Activated T-cell treated with anti-CD3 and anti-CD28 coated beads for 4 hours (primary cell): Measurements from ENCODE around the gene AARSD1.
"Not testable (repeated sequence)": the region's sequence is repeated elsewhere in the genome, so short reads cannot be mapped to it uniquely, and the experiment has no call there.

Experiments
- DNase-seq: peaks from one replicate; pipeline ENCODE4 v3.0.0-alpha.2; 2020

AARSD1 gene

DNA sequence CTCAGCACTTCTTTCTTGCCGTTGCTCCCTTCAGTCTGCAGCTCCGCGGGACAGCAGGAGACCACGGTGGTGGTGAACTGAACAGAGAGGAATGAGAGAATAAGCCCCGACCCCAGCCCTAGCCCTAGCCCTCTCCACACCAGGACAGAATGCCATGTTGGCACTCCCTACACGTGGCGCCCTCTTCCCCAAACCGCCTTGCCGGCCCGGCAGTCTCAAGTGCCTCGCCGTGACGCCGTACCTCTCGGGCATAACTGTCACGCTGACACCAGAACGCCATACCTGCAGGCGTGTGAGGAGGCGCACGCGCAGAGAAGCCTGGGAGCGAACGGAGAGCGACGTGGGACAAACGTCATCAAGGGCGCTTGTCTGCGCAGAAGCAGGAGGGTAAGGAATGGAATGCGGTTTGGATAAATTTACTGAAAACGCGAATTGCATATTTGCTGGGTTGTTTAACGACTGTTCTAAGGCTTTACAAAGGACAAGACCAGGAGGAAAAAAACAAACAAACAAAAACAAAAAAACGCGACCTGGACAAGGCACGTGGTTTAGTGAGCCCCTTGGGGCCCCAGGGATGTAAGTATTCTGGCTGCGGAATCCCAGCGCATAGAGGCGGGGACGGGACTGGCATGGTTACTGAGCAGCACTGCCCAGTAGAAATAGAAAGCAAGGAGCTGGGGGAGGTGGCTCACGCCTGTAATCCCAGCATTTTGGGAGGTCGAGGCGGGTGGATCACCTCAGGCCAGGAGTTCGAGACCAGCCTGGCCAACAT lies at the start of gene AARSD1:
TSS of gene AARSD1 (minus strand) at position 294 of the 772 bp plus-strand sequence. CDS start at position 280, 14 bp downstream.
- DNase-seq: peak; percentile 80

- DNase-seq: no peak
Observed at GRCh38 chr17:43013296-43013695, 49.0 kb upstream of the AARSD1 start.

GRCh38 chr17:43011728-43012472 lies 47.6 kb upstream of the AARSD1 start:
- no peak for DNase-seq

DNA sequence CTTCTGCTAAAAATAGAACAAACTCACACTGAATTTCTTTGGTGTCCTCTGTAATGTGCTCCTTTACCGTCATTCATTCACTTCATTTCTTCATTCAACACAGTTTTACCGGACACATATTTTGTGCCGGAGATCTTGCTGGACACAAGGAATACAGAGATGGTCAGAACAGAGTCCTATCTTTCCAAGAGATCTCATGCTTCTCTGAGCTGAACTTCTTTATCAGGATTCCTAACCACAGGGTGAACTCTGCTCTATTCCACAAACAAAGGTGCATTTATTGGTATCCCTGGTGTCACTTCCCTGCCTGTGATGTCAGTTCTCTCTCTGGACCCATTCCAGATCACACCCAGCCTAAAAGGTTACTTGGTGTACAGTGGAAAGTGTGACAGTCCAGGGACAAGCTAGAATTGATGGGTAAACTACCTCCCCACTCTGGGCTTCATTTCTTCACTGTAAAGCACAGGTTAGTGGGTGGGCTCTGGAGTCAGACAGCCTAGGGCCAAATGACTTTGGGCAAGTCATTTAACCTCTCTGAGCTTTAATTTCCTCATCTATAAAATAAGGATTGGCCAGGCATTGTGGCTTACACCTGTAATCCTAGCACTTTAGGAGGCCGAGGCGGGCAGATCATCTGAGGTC lies 46.5 kb upstream of the AARSD1 start:
- DNase-seq: no peak

GRCh38 chr17:43006639-43007551 lies 42.6 kb upstream of the AARSD1 start, which contains the start of gene IFI35:
IFI35 (plus strand) TSS chr17:43006784; CDS start chr17:43006948, 164 bp downstream.
- peak; percentile 78 for DNase-seq

DNA sequence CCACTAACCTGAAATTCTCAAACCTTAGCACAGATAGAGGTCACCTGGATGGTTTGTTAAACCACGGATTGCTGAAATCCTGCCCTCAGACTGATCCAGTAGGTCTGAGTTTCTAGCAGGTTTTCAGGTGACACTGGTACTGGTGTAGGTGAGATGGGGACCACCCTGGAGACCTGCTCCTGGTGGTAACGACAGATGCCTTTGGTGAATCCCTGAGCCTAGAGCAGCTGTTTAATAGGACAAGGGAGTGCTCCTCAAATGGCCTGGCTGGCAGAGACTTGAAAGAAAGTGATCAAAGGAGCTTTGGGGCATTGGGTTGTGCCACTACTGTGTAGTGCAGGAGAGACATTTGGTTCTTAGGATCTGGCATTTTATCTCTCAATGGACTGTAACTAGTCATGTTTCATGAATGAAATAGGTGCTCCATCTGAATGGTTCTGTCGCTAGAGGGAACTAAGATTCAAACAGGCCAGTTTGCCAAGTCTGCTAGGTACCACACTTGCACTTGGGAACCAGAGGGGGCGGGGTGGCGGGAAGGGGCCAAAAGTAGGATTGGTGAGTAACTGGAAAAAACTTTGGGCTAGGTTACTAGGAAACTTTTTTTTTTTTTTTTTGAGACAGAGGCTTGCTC lies 39.4 kb upstream of the AARSD1 start:
- no peak for DNase-seq

DNA sequence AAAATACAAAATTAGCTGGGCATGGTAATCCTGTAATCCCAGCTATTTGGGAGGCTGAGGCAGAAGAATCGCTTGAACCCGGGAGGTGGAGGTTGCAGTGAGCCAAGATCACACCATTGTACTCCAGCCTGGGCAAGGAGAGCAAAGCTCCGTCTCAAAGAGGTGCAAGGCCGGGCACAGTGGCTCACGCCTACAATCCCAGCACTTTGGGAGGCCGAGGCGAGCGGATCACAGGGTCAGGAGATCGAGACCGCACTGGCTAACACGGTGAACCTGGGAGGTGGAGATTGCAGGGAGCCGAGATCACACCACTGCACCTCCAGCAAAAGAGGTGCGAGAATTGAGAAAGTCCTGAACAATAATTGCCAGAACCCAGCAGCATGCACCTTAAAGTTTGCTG lies 36.6 kb upstream of the AARSD1 start:
- not testable (repeated sequence) for DNase-seq

GRCh38 chr17:42999003-42999525 lies 34.8 kb upstream of the AARSD1 start:
- no peak for DNase-seq

DNA sequence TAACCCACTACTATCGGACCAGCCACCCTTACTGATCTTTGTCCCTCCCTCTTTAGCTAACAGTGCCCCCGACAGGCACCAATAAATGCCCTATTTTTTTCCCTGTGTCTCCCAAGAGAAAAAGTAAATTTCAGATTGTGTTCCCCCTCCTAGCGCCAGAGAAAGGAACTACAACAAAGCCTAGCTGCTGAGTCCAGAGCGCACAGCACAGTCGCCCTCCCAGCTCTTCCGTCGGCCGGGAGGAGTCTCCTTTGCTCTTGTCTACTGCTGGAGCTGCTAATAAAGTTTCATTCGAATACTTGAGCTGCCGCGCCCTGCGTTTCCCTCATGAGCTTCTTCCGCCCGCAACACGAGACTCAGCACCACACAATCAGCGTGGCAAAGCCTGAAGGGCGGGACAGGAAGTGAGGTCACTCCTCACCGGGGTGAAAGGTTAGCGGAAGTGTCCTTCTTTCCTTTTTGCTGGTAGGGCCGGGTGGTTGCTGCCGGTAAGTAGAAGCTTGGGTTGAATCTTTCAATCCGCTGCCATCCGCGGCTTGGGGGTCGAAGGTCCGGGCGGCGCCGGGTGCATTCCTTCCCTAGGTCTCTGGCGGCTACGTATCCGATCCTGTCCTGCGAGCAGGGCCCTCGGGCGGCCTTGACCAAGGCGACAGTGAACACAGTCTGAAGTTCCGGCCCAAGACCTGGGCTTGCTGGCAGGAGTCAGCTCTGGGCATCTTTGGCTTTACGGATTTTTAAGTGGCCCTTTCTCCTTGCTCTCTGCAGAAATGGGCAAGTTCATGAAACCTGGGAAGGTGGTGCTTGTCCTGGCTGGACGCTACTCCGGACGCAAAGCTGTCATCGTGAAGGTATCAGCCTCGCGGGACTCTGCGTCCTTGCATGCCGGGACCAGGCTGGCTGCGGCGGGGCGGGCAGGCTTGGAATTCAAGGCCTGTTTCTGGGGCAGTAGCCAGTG lies 34.0 kb upstream of the AARSD1 start, which contains the start of gene RPL27:
TSS of gene RPL27 (plus strand) at position 436 of the 955 bp plus-strand sequence. CDS start at position 768, 332 bp downstream.
- peak; percentile 98 for DNase-seq

DNA sequence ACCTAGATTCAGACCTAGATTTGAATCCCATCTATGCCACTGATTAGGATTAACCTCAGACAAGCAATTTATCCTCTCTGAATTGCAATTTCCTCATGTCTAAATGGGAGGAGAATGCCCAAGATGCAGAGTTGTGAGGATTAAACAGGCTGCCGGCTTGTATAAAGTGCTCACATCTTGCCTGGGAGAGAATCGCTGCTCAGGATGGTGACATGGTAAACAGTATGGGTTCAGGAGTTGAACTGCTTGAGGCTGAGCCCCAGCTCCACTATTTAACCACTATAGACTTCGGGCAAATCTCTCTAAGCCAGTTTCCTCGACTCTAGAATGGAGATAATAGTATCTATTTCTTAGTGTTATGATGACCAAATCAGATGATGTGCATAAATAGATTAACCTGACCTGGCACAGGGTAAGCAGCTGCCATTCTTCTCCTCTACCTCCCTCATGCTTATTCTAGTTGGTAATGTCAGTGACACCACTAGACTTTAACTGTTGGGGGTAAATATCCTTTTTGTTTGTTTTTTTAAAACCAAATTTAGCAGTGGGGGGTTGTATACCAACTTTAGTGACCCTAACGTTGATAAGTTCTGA lies 33.2 kb upstream of the AARSD1 start:
- no peak for DNase-seq

GRCh38 chr17:42993913-42994312 lies 29.7 kb upstream of the AARSD1 start:
- not testable (repeated sequence) for DNase-seq

DNA sequence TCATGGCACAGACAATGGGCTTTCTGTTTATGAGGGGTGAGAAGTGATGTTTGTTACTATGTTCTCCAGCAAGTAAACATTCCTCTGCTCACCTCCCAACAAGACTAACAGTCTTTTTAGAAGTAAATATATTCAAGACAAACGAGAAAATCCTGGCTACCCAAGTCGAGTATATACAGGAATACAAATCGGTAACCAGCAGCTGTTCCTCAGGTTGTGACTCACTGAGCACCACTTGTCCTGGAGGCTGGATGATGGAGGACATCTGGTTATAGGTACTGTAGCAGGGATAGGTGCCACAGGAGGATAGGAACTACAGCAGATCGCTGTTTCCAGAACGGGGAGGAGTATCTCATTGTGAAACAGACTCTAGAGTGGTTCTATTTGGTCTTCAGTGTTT lies 28.6 kb upstream of the AARSD1 start:
- DNase-seq: no peak

DNA sequence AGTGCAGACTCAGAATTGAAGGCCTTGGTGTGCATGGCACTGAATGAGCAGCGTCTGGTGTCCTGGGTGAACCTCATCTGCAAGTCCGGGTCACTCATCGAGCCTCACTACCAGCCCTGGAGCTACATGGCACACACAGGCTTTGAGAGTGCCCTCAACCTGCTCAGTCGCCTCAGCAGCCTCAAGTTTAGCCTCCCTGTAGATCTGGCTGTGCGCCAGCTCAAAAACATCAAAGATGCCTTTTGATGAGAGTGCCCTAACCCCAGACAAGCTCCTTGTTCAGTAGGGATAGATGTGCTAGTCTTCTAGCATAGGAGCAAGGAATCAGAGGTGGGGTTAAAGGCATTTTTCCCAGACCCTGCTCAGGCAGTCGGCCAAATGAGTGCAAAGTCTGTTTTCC lies 27.2 kb upstream of the AARSD1 start:
- no peak for DNase-seq

DNA sequence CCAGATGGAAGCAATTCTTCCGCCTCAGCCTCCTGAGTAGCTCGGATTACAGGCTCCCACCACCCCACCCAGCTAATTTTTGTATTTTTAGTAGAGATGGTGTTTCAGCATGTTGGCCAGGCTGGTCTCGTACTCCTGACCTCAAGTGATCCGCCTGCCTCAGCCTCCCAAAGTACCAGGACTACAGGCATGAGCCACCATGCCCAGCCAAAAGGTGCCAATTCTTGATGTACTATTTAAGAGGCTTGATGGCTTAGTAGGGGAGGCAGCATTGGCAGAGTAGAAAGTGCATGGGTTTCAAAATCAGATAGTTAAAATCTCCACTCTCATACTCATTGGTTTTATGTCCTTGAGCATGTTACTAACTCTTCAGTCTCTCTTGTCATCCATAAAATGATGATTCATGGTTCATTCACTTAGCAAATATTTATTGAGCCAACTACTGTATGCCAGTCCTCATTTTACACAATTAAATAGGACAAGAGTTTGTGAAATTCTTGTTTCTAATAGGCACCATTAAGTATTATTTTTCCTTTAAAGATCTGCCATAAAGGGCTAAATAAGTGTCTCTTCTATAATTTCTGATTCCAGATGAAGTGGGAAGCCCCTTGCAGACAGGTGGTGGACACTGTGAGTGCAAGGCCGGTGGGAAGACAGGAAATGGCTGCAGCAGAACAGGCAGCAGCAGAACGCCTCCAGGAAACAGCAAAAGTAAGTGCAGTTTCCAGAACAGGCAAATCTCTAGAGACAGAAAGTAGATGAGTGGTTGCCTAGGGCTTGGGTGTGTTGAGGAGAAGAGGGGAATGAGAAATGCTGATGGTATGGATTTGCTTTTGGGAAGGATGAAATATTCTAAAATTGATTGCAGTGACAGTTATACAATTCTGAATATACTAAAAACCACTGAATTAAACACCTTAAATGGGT lies 25.7 kb upstream of the AARSD1 start:
- no peak for DNase-seq

GRCh38 chr17:42989141-42989540 lies 24.9 kb upstream of the AARSD1 start:
- no peak for DNase-seq

GRCh38 chr17:42985225-42985624 lies 21.0 kb upstream of the AARSD1 start:
- DNase-seq: no peak

DNA sequence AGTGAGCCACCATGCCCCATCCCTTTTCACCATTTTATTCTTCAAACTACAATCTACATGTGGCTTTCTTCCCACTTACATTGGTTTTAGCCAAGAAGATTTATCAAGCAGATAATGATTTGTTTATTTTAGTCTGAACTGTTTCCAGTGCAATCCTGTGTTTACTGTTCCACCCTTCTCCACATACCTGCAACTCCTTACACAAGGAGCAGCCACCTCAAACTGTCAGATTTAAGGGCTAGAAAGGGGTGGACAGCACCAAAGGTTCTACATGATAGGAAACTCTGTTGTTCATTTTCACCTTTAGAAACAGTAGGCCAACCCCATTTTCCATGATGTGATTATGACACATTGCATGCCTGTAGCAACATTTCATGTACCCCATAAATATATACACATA lies 18.0 kb upstream of the AARSD1 start:
- no peak for DNase-seq

DNA sequence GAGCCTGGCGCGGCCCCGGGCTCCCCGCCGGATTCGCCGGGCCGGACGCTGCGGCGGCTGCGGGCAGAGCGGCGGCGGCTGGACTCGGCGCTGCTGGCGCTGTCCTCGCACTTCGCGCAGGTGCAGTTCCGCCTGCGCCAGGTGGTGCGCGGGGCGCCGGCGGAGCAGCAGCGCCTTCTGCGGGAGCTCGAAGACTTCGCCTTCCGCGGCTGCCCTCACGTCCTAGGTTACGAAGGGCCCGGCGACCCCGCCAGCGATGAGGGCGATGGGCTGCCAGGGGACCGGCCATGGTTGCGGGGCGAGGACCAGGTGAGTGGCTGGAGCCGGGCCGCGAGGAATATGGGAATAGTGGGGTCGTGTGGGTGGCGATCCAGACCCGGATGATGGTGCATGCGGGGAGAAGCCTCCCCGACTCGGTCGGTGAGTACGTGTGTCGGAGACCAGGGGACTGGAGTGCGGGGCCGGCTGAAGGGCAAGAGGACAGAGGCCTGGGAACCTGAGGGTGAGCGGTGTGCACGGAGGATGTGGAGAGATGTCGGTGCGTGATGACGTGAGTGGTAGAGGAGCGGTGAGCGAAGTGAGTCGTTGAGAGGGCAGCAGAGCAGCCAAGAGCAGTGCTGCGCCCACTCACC lies 16.6 kb upstream of the AARSD1 start:
- DNase-seq: peak; percentile 40
